GM21423 (cell line): Measurements from ENCODE around the gene C10orf71.

Experiments used
- ATAC-seq: cut with Tn5 transposase; IDR thresholded peaks from one replicate; pipeline ENCODE4 v1.9.1; 2021; ENCODE audit warnings: mild to moderate bottlenecking, moderate library complexity; ENCODE audit not compliant: unreplicated experiment

The C10orf71 gene

GRCh38 chr10:49359349-49360270 is 60.6 kb downstream of the C10orf71 start:
- no peak for ATAC-seq

- ATAC-seq, result no peak
These were observed 61.6 kb downstream of the C10orf71 start for GRCh38 chr10:49360271-49361177.

GRCh38 chr10:49361178-49361554 is 62.2 kb downstream of the C10orf71 start:
- no peak for ATAC-seq

GRCh38 chr10:49361735-49362568 is 63.0 kb downstream of the C10orf71 start:
- no peak for ATAC-seq

- ATAC-seq, result peak; percentile 84
These were observed 63.8 kb downstream of the C10orf71 start for GRCh38 chr10:49362596-49363260.

- ATAC-seq, result no peak
These were observed 64.5 kb downstream of the C10orf71 start for GRCh38 chr10:49363309-49364031.

GRCh38 chr10:49364051-49364450 is 65.1 kb downstream of the C10orf71 start:
- no peak for ATAC-seq

GRCh38 chr10:49364747-49365146 is 65.8 kb downstream of the C10orf71 start:
- ATAC-seq, result no peak

- ATAC-seq, result no peak
These were observed 66.3 kb downstream of the C10orf71 start for GRCh38 chr10:49365275-49365674.

GRCh38 chr10:49365675-49366415 is 66.9 kb downstream of the C10orf71 start:
- ATAC-seq, result no peak

- ATAC-seq, result no peak
These were observed 67.5 kb downstream of the C10orf71 start for GRCh38 chr10:49366460-49366859.

- no peak for ATAC-seq
These were observed 68.6 kb downstream of the C10orf71 start for GRCh38 chr10:49367600-49367999.

GRCh38 chr10:49368256-49368655 is 69.3 kb downstream of the C10orf71 start:
- no peak for ATAC-seq

GRCh38 chr10:49369216-49370162 is 70.5 kb downstream of the C10orf71 start:
- no peak for ATAC-seq

- no peak for ATAC-seq
These were observed 71.5 kb downstream of the C10orf71 start for GRCh38 chr10:49370326-49371100.

GRCh38 chr10:49371967-49372366 is 73.0 kb downstream of the C10orf71 start:
- ATAC-seq, result no peak

GRCh38 chr10:49373361-49373760 is 74.4 kb downstream of the C10orf71 start:
- no peak for ATAC-seq
